Activated CD8-positive, alpha-beta T cell treated with anti-CD3 and anti-CD28 coated beads for 36 hours (primary cell): ENCODE results near the gene FTMT. TPM values are rescaled to one million over a fixed set of nuclear protein-coding genes. Genes with fewer than 3 reads are reported as not detected.

Experiments used
- ATAC-seq: fragments of 200-7000 bp; cut with Tn5 transposase; one replicate; pipeline ENCODE4 v1.10.0; 2021; ENCODE audit warnings: mild to moderate bottlenecking, moderate library complexity
- CTCF ChIA-PET: fragments of 350-600 bp; sonication (Branson Sonifier 250); formaldehyde crosslinking; loops from one replicate; lab custom pipeline; 2021; ENCODE audit warnings: antibody characterized with exemption; lab: Charles Lee
- POLR2A ChIA-PET: fragments of 350-600 bp; sonication (Branson Sonifier 250); formaldehyde crosslinking; loops from one replicate; lab custom pipeline; 2021; ENCODE audit warnings: antibody characterized with exemption; lab: Charles Lee
- DNase-seq: peaks from one replicate; pipeline ENCODE4 v3.0.0-alpha.2; 2020
- H3K27ac Mint-ChIP-seq: one replicate; pipeline ENCODE4 v1.8.0; 2021; ENCODE audit warnings: mild to moderate bottlenecking, mixed read lengths
- H3K27me3 Mint-ChIP-seq: one replicate; pipeline ENCODE4 v1.8.0; 2021; ENCODE audit warnings: mixed read lengths
- H3K36me3 Mint-ChIP-seq: one replicate; pipeline ENCODE4 v1.8.0; 2021; ENCODE audit warnings: low read depth, mixed read lengths
- H3K4me1 Mint-ChIP-seq: one replicate; pipeline ENCODE4 v1.8.0; 2021; ENCODE audit warnings: low read depth, mixed read lengths
- H3K4me3 Mint-ChIP-seq: one replicate; pipeline ENCODE4 v1.8.0; 2021; ENCODE audit warnings: mild to moderate bottlenecking, moderate library complexity, mixed read lengths
- H3K9me3 Mint-ChIP-seq: one replicate; pipeline ENCODE4 v1.8.0; 2021; ENCODE audit warnings: mixed read lengths
- CTCF ChIP-seq: fragments of 200-600 bp; IDR thresholded peaks from one replicate; pipeline ENCODE4 v1.8.0; 2022; ENCODE audit warnings: antibody characterized with exemption, mild to moderate bottlenecking
- intact Hi-C: fragments of 100-400 bp; cut with micrococcal nuclease; formaldehyde crosslinking; loops from one replicate; pipeline ENCODE4 v1.10.0; 2022
- total RNA-seq, 2 experiments: library from RNA; stranded (reverse); gene quantifications; one replicate each; pipeline ENCODE4 v1.2.3, GENCODE V29; 2021

The FTMT gene
- total RNA-seq, 2 experiments from 2014 or later, result not detected

- intact Hi-C loops, result no loop called here
- ChIA-PET POLR2A (no interaction called here), CTCF (no interaction called here)
- no peaks in the 10 kb centered on the region for H3K4me1 Mint-ChIP-seq
- H3K27ac Mint-ChIP-seq, result no peak overlapping the region
- DNase-seq, result no peak
- no peaks in the 10 kb centered on the region for H3K36me3 Mint-ChIP-seq
- H3K4me3 Mint-ChIP-seq, result no peak overlapping the region
- TF ChIP-seq CTCF, result no peak
- no peaks in the 10 kb centered on the region for H3K9me3 Mint-ChIP-seq
- no peak for ATAC-seq
- H3K27me3 Mint-ChIP-seq, result peaks cover 2% of the 10 kb centered on the region
These were observed 11.1 kb downstream of the FTMT start for GRCh38 chr5:121862801-121863200.

DNA sequence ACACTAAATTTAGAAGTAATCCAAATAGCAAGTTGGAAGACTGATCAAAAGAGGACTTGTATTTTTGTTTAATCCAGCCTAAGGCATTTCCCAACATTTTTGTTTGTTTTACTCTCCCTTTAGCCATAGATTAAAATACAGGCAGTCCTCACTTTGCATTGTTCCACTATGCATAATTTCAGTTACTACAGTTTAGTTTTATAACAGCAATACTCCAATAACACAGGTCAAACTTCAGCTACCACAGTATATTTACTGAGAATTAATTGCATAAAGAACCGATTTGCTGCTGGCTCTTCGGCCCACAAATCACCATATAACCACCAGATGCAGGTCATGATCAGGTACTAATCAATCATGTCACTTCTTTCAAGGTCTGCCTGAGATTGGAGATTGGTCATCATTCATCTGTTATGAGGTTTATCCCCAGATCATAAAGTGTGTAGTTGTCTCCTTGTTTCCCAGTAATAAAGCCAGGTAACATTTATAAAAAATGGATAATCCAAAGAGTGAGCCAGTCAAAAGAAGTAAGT is 12.1 kb downstream of the FTMT start:
- ATAC-seq (no peak), DNase-seq (no peak)
- Mint-ChIP-seq H3K9me3 (no peaks in the 10 kb centered on the region), H3K27me3 (peaks cover 2% of the 10 kb centered on the region), H3K27ac (no peak overlapping the region), H3K4me1 (no peaks in the 10 kb centered on the region), H3K36me3 (no peaks in the 10 kb centered on the region), H3K4me3 (no peak overlapping the region)
- no peak for TF ChIP-seq CTCF
- intact Hi-C loops, result no loop called here
- POLR2A ChIA-PET, result no interaction called here
- CTCF ChIA-PET, result no interaction called here

- CTCF ChIA-PET, result interaction anchor here (1.6 kb wide), 1 partner anchor 13 kb away, joined by 3 read pairs; no protein-coding TSS in a partner anchor
- intact Hi-C loops, result no loop called here
- H3K36me3 Mint-ChIP-seq, result no peaks in the 10 kb centered on the region
- no peak for TF ChIP-seq CTCF
- POLR2A ChIA-PET, result no interaction called here
- ATAC-seq, result no peak
- DNase-seq, result no peak
- no peaks in the 10 kb centered on the region for H3K27me3 Mint-ChIP-seq
- H3K27ac Mint-ChIP-seq, result no peak overlapping the region
- no peaks in the 10 kb centered on the region for H3K4me1 Mint-ChIP-seq
- H3K9me3 Mint-ChIP-seq, result no peaks in the 10 kb centered on the region
- H3K4me3 Mint-ChIP-seq, result no peak overlapping the region
These were observed 15.7 kb downstream of the FTMT start for GRCh38 chr5:121867403-121867802.

DNA sequence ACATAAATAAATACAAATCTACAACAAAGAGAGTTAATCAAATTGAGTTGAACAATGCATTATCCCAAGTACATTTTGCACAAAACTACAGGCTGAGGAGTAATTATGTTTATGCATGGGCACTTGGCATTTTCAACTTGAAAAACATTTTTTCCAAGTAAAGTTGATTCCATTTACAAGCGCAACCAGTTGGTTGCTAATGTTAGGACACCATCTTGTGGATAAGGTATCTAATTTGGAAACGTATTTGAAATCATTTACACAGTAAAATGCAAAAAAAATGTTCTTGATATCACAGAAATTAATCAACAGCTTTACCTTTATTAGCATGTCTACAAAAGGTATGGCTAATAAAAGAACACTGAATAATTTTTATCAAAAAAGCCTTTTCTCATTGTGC is 18.8 kb downstream of the FTMT start:
- no peak for DNase-seq
- H3K36me3 Mint-ChIP-seq, result no peaks in the 10 kb centered on the region
- no peak overlapping the region for H3K27ac Mint-ChIP-seq
- H3K4me3 Mint-ChIP-seq, result no peak overlapping the region
- no peaks in the 10 kb centered on the region for H3K4me1 Mint-ChIP-seq
- no peaks in the 10 kb centered on the region for H3K9me3 Mint-ChIP-seq
- H3K27me3 Mint-ChIP-seq, result no peaks in the 10 kb centered on the region
- CTCF ChIA-PET, result interaction anchor here (2.0 kb wide), 1 partner anchor 33 kb away, joined by 4 read pairs; no protein-coding TSS in a partner anchor
- ATAC-seq, result no peak
- POLR2A ChIA-PET, result no interaction called here
- no peak for TF ChIP-seq CTCF
- intact Hi-C loops, result no loop called here

GRCh38 chr5:121872856-121873255 is 21.2 kb downstream of the FTMT start:
- Mint-ChIP-seq H3K4me3 (no peak overlapping the region), H3K36me3 (no peaks in the 10 kb centered on the region), H3K9me3 (no peaks in the 10 kb centered on the region), H3K27me3 (no peaks in the 10 kb centered on the region), H3K4me1 (no peaks in the 10 kb centered on the region), H3K27ac (no peak overlapping the region)
- ChIA-PET CTCF (no interaction called here), POLR2A (no interaction called here)
- DNase-seq (no peak), ATAC-seq (no peak)
- TF ChIP-seq CTCF, result no peak
- intact Hi-C loops, result no loop called here
